Measurements from ENCODE around the gene LSM7.

DNA sequence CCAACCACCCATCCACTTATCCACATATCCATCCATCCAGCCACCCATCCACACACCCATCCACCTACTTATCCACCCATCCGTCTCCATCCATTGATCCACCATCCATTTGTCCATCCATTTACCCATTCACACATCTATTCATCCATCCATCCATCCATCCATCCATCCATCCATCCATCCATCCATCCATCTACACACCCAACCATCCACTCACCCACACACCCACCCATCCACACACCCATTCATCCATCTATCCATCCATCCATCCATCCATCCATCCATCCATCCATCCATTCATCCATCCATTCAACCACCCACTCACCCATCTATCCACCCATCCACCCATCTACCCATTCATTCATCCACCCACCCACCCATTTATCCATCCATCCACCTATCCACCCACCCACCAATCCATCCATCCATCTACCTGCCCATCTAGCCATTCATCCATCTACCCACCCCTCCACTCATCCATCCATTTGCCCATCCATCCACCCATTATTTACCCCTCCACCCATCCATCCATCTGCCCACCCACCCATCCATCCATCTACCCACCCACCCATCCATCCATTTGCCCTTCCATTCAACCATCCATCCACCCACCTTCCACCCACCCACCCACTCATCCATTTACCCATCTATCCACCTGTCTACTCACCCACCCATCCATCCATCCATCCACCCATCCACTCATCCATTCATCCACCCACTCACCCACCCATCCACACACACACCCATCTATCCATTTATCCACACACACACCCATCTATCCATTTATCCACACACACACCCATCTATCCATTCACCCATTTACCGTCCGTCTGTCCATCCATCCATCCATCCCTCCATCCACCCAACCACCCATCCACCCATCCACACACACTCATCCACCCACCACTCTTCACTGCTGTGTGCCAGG is 29.2 kb upstream of the LSM7 start:
- TF ChIP-seq POLR2AphosphoS5 (IDR thresholded peaks at IDR 0.05; ENCODE audit: borderline replicate concordance, low read depth, low read length) (no peak), EZH2 (IDR thresholded peaks at IDR 0.05) (no peak), FOXP2 (optimal IDR thresholded peaks at IDR 0.05; ENCODE audit: control extremely low read depth, extremely low read length, insufficient read depth) (no peak)

Measured in SK-N-MC (cell line).